ENCODE measurements around the gene FAIM2. TPM values are rescaled to one million over a fixed set of nuclear protein-coding genes. Genes with fewer than 3 reads are reported as not detected.
A peak's percentile ranks its signal among the peaks of the same experiment; 100 is the strongest.

FAIM2 gene
- total and polyA plus RNA-seq, 11 donors = 0.33 to 15.0 (median 5.0) TPM

DNA sequence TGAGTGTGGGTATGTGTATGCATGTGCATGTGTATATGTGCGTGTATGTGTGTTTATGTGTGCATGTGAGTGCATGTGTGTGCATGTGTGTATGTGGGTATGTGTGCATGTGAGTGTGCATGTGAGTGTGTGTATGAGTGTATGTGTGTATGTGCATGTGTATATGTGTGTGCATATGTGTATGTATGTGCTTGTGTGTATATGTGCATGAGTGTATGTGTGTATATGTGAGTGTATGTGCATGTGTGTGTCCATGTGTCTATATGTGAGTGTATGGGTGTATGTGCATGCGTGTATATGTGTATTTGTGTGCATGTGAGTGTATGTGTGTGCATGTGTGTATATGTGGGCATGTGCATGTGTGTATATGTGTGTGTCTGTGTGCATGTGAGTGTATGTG, 25.7 kb downstream of the FAIM2 start:
- no peaks in the 10 kb centered on the region for H3K27me3 ChIP-seq
- no peak overlapping the region for H3K4me3 ChIP-seq
- no peak overlapping the region for H3K27ac ChIP-seq
- no peak for TF ChIP-seq POLR2A (IDR thresholded peaks at IDR 0.05)
- 19 to 89% (median 64%) methylated on average over 1 to 2 of the region's 2 CpGs for WGBS, 4 donors
- peaks cover 0 to 8% (median 0%) of the 10 kb centered on the region in 12 donors for H3K4me1 ChIP-seq
- H3K36me3 ChIP-seq = no peaks in the 10 kb centered on the region
- intact Hi-C loops (cut with DNase I) = loop anchor here in 1 of 10 donors (10.0 kb wide), 1 partner anchor 67 kb away; no protein-coding TSS in a partner anchor
- H3K9me3 ChIP-seq = no peaks in the 10 kb centered on the region
- ATAC-seq = no peak
- no peak for DNase-seq

DNA sequence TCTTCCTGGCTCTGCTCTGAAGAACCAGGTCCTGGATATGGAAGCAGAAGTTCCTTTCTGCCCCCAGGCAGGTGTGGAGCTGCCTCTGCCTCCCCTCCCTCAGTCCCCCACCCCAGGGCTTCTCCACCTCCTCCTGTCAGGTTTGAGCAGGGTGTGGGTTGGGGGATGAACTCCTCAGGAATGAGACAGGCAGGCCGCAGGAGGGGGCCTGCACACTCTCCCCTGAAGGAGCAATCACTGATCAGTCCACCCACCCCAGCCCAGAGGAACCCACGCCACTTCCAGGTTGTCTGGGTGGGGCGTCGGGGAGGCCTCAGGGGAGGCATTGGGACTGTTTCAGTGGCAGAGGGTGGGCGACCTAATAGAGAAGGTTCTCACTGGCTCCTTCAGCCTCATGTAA, 26.6 kb downstream of the FAIM2 start:
- Histone ChIP-seq H3K4me1 (peaks cover 0 to 13% (median 0%) of the 10 kb centered on the region in 12 donors), H3K9me3 (no peaks in the 10 kb centered on the region), H3K27me3 (no peaks in the 10 kb centered on the region), H3K27ac (no peak overlapping the region), H3K4me3 (no peak overlapping the region), H3K36me3 (no peaks in the 10 kb centered on the region)
- ATAC-seq (no peak), DNase-seq (peak in 3 of 5 donors; percentile 11 to 14 (median 14))
- intact Hi-C loops (cut with DNase I) = loop anchor here in 1 of 10 donors (10.0 kb wide), 1 partner anchor 68 kb away; no protein-coding TSS in a partner anchor
- WGBS, 4 donors = 67 to 86% (median 72%) methylated on average over 4 to 5 of the region's 5 CpGs
- TF ChIP-seq POLR2A (IDR thresholded peaks at IDR 0.05) = no peak
- TF ChIP-seq, protein P1, sequence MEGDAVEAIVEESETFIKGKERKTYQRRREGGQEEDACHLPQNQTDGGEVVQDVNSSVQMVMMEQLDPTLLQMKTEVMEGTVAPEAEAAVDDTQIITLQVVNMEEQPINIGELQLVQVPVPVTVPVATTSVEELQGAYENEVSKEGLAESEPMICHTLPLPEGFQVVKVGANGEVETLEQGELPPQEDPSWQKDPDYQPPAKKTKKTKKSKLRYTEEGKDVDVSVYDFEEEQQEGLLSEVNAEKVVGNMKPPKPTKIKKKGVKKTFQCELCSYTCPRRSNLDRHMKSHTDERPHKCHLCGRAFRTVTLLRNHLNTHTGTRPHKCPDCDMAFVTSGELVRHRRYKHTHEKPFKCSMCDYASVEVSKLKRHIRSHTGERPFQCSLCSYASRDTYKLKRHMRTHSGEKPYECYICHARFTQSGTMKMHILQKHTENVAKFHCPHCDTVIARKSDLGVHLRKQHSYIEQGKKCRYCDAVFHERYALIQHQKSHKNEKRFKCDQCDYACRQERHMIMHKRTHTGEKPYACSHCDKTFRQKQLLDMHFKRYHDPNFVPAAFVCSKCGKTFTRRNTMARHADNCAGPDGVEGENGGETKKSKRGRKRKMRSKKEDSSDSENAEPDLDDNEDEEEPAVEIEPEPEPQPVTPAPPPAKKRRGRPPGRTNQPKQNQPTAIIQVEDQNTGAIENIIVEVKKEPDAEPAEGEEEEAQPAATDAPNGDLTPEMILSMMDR (IDR thresholded peaks at IDR 0.05) = no peak

DNA sequence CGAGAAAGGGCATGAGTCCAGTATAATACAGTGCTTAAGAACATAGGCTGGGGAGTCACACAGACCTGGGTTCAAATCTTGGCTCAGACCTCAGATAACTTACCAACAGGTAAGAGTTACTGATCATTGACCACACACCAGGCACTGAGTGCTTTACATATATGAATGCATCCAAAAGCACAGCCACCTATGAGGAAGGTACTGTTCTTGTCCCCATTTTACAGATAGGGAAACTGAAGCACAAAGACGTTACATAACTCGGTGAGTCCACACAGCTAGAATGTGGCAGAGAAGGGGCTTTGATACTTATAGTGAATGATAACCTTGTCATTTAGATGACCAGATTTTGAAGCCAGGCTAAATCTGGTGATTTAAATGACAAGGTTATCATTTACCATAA, 27.6 kb downstream of the FAIM2 start:
- intact Hi-C loops (cut with DNase I) = loop anchor here in 1 of 10 donors (10.0 kb wide), 1 partner anchor 69 kb away; no protein-coding TSS in a partner anchor
- no peak for TF ChIP-seq POLR2A (IDR thresholded peaks at IDR 0.05)
- TF ChIP-seq, protein P1 (IDR thresholded peaks at IDR 0.05) = no peak
- 93 to 97% (median 95%) methylated on average over 3 of the region's 3 CpGs for WGBS, 4 donors
- Histone ChIP-seq H3K36me3 (no peaks in the 10 kb centered on the region), H3K4me3 (no peak overlapping the region), H3K4me1 (peaks cover 0 to 13% (median 0%) of the 10 kb centered on the region in 12 donors), H3K9me3 (no peaks in the 10 kb centered on the region), H3K27me3 (no peaks in the 10 kb centered on the region), H3K27ac (no peak overlapping the region)
- DNase-seq (no peak), ATAC-seq (no peak)

DNA sequence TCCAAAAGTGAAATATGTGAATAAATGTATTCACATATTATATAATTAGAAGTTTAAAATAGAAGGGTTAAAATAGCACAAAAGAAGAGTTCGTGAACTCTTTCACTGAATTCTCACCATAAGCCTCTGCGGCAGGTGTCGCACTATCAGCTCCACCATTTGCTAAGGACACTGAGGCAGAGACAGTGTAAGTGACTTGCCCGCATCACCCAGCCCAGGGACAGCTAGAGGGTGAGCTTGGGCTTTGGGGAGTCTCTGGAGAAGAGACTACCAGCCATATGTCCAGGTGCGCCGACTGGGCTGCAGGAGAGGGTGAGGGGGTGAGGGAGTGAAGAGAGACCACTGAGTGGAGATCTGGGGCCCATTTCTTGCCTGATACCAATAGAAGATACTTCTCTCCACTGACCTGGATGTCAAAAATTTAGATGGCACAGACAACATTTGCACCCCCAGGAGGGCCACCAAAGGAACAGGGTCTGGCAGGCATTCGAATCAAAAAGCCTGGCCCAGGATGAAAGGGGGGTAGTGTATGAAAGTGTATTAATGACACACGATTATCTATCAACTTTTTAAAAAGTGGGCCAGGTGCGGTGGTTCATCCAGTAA, 28.5 kb downstream of the FAIM2 start:
- H3K9me3 ChIP-seq = no peaks in the 10 kb centered on the region
- intact Hi-C loops (cut with DNase I) = loop anchor here in 1 of 10 donors (10.0 kb wide), 1 partner anchor 70 kb away; no protein-coding TSS in a partner anchor
- H3K4me1 ChIP-seq = peaks cover 0 to 13% (median 0%) of the 10 kb centered on the region in 12 donors
- WGBS, 4 donors = 92 to 96% (median 95%) methylated on average over 9 of the region's 9 CpGs
- DNase-seq = peak in 1 of 5 donors; percentile 8
- no peaks in the 10 kb centered on the region for H3K27me3 ChIP-seq
- no peak overlapping the region for H3K4me3 ChIP-seq
- no peaks in the 10 kb centered on the region for H3K36me3 ChIP-seq
- H3K27ac ChIP-seq = no peak overlapping the region
- TF ChIP-seq, protein P1 (IDR thresholded peaks at IDR 0.05) = no peak
- no peak for TF ChIP-seq POLR2A (IDR thresholded peaks at IDR 0.05)
- no peak for ATAC-seq

Measured in heart left ventricle (tissue), 16 donors.